Inflammatory macrophage treated with lipopolysaccharide for 1 hour (primary cell): ENCODE results near the gene DUSP3.
A peak's percentile ranks its signal among the peaks of the same experiment; 100 is the strongest.

ENCODE experiments used
- DNase-seq, 2 donors: peaks; one replicate each; pipeline ENCODE4 v3.0.0-alpha.2; 2020 to 2022

The DUSP3 gene

GRCh38 chr17:43767713-43768059, 11.1 kb downstream of the DUSP3 start:
- no peak for DNase-seq

- no peak for DNase-seq
Observed at GRCh38 chr17:43767053-43767712, 11.6 kb downstream of the DUSP3 start.

- DNase-seq: peak in 1 of 2 donors; percentile 79
Observed at GRCh38 chr17:43766413-43767052, 12.2 kb downstream of the DUSP3 start.

GRCh38 chr17:43760254-43760852, 18.4 kb downstream of the DUSP3 start:
- DNase-seq: peak; percentile 72 to 97

- DNase-seq: no peak
Observed at GRCh38 chr17:43759836-43760235, 18.9 kb downstream of the DUSP3 start.

GRCh38 chr17:43758497-43759174, 20.1 kb downstream of the DUSP3 start, which contains the start of gene SOST:
TSS of gene SOST (minus strand) at chr17:43758791. CDS start at chr17:43758741, 50 bp downstream.
- DNase-seq: no peak

GRCh38 chr17:43758086-43758485, 20.7 kb downstream of the DUSP3 start:
- no peak for DNase-seq

- no peak for DNase-seq
Observed at GRCh38 chr17:43757171-43757660, 21.6 kb downstream of the DUSP3 start.

GRCh38 chr17:43756201-43756600, 22.6 kb downstream of the DUSP3 start:
- DNase-seq: no peak

- no peak for DNase-seq
Observed at GRCh38 chr17:43755389-43755875, 23.3 kb downstream of the DUSP3 start.

GRCh38 chr17:43754947-43755346, 23.8 kb downstream of the DUSP3 start:
- DNase-seq: no peak

- DNase-seq: peak in 1 of 2 donors; percentile 42
Observed at GRCh38 chr17:43753493-43754129, 25.2 kb downstream of the DUSP3 start.

- DNase-seq: no peak
Observed at GRCh38 chr17:43750153-43750552, 28.6 kb downstream of the DUSP3 start.

- no peak for DNase-seq
Observed at GRCh38 chr17:43745541-43745940, 33.2 kb downstream of the DUSP3 start.

- peak; percentile 26 to 50 for DNase-seq
Observed at GRCh38 chr17:43741636-43742035, 37.1 kb downstream of the DUSP3 start.

GRCh38 chr17:43740541-43740940, 38.2 kb downstream of the DUSP3 start:
- no peak for DNase-seq

- DNase-seq: no peak
Observed at GRCh38 chr17:43737722-43738121, 41.1 kb downstream of the DUSP3 start.

GRCh38 chr17:43736389-43736788, 42.4 kb downstream of the DUSP3 start:
- no peak for DNase-seq

- DNase-seq: no peak
Observed at GRCh38 chr17:43734376-43734775, 44.4 kb downstream of the DUSP3 start.

GRCh38 chr17:43733956-43734355, 44.8 kb downstream of the DUSP3 start:
- no peak for DNase-seq

GRCh38 chr17:43732958-43733357, 45.8 kb downstream of the DUSP3 start:
- peak in 1 of 2 donors; percentile 40 for DNase-seq

GRCh38 chr17:43728081-43728480, 50.7 kb downstream of the DUSP3 start:
- no peak for DNase-seq
